NCI-H1092 (cell line): ENCODE measurements around the gene NDST4.
"Not testable (repeated sequence)": the region's sequence is repeated elsewhere in the genome, so short reads cannot be mapped to it uniquely, and the experiment has no call there.

Experiments
- DNase-seq: peaks from one replicate; lab custom pipeline; 2025; lab: John Stamatoyannopoulos, UW

The NDST4 gene

DNA sequence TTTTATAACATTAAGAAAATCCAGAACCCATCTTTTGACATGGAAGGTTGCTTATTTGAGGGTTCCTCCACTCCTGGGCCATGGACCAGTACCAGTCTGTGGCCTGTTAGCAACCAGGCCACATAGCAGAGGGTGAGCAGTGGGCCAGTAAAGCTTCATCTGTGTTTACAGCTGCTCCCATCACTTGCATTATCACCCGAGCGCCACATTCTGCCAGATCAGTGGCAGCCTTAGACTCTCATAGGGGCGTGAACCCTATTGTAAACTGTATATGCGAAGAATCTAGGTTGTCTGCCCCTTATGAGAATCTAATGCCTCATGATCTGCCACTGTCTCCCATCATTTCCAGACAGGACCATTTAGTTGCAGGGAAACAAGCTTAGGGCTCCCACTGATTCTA lies 58.6 kb downstream of the NDST4 start:
- DNase-seq, result no peak

DNA sequence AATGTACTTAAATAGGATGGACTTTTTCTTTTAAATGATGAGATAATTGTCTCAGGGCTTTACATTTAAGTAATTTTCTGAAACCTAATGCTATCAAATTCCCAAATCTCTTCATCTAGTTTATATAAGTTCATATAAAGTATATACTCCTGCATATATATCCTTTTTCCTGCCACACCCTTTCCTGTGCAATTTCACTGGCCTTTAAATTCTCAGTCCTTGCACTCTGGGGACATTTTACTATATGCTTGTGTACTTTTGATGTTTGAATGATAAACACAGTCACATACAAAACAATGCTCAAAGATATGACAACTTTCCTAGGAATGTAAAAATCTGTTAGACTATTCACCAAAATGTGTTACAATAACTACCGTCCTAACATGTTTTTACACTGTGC lies 60.1 kb downstream of the NDST4 start:
- no peak for DNase-seq

DNA sequence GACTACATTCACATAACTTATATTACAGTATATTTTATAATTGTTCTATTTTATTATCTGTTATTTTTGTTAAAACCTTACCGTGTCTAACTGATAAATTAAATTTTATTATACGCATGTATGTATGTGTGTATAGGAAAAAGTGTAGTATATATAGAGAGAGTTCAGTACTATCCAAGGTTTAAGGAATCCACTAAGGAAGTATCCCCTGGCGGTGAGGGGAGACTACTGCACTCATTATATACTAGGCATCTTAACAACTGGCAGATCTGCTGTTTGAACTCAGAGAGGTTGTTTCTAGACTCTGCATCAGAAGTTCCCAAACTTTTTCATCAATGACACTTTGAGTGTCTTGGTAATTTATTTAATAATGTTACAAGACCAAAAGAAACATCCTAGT lies 70.9 kb downstream of the NDST4 start:
- no peak for DNase-seq

DNA sequence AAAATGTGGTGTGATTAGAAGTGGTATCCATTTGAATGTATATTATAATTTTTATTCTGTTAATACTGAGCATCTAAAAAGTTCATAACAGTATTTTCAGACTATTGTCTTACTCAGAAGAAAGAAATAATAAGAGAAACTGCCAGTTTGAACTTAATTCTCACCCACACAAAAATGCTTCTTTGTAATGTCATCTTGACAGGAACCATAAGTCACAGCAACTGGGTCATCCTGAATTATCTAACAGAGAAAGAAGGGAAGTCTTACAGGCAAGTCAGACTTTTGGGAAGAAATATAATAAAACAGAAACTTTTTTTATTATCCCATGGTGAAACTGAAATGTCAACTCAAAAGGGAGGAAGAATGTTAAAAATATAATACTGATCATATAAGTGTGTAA lies 83.1 kb downstream of the NDST4 start:
- DNase-seq, result no peak

DNA sequence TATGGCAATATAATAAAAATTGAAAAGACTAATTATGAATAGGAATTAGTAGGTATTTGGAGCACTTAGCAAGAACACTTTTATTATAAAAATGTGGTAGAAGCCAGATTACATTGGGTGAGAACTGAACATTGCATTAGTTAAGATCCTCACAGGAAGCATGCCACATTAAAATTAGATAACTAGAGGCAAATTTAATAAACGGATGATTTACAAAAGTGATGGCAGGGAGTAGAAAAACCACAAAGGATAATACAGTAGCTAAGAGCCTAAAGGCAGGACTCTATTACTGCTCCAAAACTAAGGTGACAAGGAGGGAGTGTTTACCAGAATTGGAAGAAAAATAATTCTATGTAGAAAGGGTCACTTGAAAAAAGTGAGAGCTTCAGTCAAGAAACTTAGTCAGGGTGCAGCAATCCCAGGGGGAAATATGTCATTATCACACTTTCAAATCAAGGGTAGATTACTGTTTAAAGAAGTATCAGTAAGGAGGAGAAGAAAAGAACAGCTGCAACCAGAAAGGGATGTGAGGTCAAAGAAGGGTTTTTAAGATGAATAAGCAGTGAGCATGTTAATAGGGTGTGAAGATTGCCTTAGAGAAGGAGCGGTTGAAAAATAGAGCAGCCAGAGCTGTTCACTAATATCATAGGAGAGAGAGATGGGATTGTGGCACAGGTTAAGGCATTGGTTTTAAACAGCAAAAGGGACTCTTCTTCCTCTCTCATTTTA lies 84.6 kb downstream of the NDST4 start:
- no peak for DNase-seq

DNA sequence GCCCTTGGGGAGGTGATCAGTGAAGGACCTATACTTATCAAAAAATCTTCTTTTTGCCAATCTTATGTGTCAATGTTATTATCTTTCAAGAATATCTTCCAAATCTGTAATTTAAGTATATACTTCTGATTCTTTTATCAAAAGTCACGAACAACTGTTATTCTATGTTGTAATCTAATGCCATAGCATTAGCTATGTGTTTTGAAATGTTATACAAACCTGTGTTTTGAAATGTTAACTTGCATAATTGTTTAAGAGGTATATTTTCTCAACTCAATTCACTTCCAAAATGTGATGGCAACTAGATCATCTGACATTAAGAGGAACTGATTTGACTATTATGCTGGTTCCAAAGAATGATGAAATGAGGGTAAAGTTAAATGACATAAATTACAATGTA lies 113.5 kb downstream of the NDST4 start:
- DNase-seq, result no peak

DNA sequence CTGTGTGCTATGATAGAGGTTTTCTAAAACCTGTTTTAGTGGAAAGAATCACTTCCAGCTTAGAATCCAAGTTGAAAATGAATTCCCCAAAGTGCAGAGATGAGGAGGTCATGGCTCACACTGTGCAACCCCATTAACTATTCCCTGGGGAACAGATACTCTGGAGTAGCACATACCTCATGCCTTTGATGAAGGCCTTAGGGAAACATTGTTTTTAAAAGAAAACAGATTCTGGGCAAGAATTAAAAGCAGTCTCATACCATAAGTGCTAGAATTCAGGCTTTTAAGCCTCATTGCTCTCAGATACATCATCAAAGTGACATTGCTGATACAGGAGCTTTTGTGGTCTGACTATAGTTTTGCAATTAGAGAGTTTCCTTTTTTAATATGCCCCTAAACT lies 115.1 kb downstream of the NDST4 start:
- DNase-seq, result no peak

DNA sequence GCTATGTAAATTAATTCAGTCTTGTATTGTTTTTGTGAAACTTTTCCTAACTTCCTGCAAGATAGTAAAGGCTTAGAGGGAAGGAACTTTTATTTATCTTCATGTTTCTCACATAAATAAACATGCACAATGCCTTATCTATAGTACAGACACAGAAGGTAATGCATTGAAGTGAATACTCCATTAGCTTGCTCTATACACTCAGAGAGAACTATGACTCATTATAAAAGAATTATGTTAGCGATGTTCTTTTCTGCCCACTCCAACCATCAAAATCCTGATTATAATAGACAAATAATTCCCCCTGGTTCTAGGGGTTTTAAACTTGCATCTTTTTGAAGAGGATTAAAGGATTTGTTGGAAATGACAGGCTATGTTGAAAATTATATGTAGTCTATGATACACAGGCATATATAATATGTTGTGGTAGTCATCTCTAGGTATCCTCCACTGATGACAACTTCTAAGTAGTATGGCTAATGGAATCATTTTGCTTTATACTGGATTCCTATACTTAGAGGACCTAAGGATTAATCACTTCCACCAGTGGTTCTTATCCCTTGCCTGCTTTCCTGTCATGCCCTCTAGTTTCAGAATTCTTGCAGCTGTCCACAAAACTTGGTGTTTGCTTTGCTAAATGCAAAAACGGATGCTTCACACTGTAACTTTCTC lies 115.7 kb downstream of the NDST4 start:
- DNase-seq, result no peak

DNA sequence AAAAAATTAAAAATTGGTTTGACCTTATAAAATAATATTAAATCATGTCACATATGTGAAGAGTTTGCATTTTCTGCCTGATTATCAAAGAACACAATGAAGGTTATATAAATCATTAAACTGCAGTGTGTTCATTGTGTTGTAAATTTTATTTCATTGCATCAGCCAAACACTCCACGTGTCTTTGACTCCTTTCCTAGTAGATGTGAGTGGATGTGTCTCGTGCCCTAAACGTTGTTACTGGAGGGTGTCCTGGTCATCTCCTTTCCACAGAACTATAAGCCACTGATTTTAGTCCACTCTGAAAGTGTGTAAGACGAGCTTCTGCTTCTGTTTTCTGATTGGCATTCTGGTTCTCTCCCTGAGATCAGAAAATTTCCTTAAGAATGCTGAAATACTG lies 127.3 kb downstream of the NDST4 start:
- DNase-seq, result no peak

DNA sequence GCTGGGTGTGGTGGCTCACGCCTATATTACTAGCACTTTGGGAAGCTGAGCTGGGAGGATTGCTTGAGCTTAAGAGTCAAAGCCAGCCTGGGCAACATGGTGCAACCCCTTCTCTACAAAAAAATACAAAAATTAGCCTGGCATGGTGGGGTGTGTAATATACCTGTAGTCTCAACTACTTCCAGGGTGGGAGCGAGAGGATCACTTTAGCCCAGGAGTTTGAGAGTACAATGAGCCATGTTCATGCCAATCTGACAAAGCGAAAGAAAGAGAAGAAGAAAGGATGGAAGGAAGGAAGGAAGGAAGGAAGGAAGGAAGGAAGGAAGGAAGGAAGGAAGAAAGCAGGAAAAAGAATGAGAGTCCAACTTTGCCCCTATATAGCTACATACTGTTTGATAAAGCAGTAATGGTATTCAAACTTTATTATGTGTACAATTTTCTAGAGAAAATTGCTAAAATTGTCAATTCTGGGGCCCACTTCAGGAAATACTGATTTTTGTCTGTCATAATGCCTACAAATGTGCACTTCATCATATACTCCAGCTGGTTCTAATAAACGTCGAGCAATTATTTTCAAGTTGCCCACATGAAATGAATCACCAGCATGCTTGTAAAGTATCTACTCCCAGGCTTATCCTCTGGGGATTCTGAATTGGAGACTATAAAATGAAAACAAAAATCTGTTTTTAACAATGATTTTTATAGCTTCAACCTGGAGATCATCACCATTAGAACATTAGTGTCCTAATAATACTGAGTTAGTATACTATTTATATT lies 132.3 kb downstream of the NDST4 start:
- no peak for DNase-seq

DNA sequence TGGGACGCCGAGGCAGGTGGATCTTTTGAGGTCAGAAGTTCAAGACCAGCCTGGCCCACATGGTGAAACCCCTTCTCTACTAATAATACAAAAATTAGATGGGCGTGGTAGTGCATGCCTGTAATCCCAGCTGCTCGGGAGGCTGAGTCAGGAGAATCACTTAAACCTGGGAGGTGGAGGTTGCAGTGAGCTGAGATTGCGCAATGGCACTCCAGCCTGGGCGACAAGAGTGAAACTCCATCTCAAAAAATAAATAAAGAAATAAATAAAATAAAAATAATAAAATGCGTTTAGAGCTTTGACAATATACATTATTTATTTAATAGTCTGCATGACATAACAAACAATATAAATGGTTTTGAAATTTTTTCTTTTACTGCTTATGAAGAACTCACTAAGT lies 133.0 kb downstream of the NDST4 start:
- not testable (repeated sequence) for DNase-seq

DNA sequence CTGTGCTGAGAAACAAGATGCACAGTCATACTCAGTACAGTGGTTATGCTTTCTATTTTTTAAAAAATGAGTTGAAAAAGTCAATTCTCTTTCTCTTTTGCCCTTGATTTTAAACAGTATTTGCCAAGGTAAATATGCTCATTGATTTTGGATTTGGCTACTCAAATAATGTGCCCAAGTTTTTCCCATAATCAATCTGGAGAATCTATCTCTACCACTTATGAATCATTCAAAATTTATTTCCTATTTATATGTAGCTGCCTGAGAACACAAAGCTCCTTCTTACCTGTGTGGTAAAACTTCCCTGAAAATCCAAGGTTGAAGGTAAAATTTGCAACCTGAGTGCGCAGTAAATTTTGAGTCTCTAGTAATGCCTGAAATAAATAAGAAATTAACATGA lies 136.5 kb downstream of the NDST4 start:
- DNase-seq, result no peak

DNA sequence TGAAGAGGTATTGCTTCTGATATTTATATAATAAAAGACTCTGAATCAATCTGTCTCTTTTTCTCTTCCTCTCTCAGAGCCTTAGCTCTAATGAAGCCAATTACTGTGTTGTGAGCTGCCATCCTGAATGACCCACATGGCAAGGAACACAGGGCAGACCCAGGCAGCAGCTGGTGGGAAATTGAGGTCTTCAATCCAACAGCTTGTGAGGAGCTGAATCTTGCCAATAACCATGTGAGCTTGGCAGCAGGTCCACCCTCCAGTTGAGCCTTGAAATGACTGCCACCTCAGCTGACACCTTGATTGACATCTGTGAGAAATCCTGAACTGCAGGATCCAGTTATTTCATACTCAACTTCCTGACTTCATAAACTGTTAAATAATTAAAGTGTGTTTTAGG lies 149.4 kb downstream of the NDST4 start:
- no peak for DNase-seq

DNA sequence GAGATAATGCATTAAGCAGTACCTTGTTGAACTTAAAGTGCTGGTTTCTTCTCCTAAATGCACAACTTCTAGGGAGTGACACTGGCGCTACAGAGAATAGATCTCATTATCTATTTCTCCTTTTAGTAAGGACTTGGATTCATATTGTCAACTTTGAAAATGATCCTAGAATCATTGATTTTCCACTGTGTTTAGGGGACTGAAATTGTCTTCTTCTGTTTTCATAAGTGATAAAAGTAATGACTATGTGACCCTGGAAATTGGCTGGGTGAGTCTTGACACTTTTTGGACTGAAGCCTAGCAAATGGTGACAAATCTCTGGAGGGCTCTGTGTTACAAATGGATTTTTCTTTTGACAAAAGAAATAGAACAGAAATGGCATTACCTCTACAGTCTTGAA lies 167.8 kb downstream of the NDST4 start:
- DNase-seq, result no peak

DNA sequence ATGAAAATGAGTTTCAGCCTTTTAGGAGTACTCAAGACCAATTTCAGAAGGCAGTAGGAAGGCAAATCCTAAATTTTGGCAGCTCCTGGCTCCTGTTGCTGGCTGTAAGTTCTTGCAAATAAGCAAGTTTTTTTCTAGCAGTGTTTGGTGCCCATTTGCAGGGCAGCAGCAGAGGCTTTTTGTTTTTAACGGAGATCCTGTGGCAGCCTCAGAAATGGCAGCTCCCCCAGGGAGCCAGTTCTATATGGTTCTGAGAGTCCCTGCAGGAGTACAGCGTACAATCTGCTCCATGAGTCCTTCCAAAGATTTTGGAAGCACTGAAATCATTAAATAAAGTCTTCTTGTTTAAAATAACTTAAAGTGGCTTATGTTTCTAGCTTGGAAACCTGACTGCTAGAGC lies 171.9 kb downstream of the NDST4 start:
- DNase-seq, result no peak

DNA sequence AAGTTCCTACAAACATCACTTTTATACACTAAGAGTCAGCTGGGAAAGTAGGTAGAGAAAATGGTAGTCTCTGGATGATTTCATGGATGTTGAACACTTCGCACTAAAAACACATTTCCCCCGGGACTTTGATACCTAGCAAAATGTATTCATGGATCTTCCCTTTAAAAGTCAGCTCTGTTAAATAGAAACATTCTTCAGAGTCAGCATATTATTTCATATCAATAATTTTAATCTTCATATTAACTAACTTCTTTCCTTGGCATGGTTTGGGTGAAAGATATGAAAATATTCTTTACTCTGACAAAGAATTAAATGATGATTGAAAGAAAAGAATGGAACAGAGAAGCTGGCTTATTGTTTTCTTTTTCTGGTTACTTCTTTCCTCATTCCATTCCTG lies 185.5 kb downstream of the NDST4 start:
- no peak for DNase-seq

DNA sequence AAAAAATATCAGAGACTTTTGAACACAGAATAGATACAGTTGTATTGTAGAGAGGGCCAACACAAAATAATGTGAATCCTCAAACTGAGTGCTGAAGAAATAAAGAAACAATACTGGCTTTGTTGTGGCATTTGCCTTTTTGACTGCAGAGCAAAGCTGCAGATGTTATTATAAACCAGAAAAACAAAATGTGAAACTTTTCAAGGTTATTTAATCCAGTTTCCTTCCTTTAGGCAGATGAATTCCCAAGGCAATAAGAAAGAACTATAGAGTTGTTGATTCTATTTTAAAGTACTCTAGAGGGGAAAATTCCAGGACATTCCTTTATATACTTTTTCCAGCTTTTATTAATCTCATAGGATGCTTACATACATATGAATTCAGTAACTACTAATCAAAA lies 186.8 kb downstream of the NDST4 start:
- DNase-seq, result no peak

DNA sequence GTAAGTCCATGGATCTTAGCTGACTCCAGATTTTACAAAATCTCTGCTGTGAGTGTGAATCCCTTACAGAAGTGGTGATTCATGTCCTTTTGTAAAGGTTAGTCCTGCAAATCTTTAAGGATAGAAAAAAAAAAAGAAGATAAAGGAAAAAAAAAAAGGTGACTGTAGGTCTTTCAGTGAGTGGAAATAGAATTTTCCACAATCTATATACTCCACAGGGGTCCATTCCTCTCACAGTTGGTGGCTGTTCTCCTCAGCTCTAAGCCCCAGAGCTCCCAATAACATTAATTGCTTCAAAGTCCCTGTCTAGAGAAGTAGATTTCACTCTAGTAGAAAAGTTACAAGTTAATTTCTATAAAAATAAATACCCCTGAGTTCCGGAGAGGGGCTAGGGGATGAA lies 189.1 kb downstream of the NDST4 start:
- DNase-seq, result no peak

DNA sequence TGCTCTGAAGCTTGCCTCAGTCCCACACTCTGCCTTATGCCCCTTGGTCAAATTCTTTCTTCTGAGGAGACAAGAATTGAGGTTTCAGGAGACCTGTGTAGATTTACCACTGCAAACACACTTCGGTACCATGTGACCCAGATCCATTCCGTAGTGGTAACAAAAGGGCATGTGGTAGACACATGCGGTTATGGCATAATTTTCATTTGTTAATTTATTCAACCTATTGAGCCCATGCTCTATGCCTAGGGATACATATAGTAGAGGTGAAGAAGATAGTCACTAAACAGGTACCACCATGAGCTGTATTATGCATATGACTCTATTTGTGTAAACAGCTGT lies 190.9 kb downstream of the NDST4 start:
- no peak for DNase-seq

DNA sequence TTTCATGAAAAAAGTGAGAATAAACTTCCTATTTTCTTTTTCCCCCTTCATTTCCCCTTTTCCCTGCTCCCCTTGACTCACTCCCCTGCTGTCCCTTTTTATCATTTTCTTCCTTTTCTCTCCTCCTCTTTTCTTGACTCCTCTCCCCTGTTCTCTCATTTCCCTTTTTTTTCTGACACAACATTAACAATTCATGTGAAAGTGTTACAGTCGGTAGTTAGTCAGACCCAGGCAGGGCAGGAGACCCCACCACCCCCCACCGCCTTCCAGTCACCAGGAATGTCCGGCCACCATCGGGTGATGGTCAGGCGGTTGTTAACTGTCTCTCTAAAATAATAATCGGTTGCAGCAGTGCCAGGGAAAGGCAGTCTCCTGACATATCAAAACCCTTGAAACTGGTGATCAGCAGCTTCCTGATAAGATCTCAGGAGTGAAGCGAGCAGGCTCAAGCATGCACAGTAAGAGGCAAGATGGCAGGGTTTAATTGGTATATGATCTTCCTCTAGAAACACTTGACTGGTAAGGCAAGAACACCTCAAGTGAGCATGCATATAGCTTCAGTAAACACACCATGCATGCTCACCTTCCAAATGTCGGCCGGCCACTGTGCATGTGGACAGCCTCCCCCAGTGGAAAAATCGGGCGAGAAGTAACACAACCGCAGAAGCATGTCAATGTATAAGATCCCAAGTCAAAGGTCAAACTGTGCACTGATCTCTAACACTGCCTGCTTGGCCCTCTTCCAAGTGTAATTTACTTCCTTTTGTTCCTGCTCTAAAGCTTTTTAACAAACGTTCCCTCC lies 191.4 kb downstream of the NDST4 start:
- no peak for DNase-seq

DNA sequence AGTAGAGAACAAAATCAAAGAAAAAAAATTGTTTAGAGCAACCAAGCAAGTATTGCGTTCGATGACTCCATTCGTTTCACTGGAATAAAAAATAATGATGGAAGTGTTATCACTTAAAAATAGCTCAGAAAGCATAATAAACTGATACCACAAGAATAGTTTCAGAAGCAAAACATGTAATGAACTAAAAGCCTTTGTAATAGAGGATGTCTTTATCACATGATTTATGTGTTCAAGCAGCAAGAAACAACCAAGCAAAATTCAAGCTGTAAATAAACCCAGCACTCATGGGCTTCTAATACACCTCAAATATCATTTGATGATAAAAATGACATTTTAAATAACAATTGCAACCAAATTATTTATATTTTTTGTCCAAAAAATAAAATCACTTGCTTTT lies 192.2 kb downstream of the NDST4 start:
- DNase-seq, result no peak

DNA sequence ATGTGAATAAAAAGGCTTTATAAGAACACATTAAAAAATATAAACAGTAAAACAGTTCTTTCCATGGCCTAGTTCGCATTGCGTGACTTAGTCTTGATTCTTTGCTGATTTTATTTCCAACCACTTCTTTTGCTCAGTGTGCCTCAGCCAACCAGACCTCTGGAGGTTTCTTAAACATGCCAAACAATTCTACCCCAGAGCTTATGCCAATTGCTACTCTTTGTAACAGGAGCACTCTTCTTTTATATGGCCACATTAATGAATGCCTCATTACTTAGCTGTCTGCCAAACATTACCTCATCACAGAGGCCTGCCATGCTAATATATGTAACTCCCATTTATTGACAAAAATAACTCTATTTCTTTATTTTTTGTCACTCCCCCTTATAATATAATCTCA lies 202.3 kb downstream of the NDST4 start:
- no peak for DNase-seq

DNA sequence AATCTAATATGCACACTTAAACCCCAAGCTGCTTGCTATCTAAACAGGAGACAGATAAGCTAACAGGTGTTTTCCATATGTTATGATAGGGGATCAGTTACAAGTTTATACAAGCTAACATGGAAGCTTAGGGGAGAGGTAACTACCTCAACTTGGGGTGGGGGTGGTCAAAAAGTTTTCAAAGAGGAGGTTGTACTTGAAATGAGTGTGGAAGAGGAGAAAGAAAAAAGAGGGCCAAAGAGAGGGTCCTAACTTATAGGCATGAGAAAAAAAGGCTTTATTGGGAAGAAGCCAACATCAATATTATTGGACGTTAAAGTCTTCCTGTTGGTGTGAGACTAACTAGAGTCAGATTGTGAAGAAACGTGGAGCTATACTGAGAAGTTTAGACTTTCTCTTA lies 205.9 kb downstream of the NDST4 start:
- no peak for DNase-seq
